Measurements from ENCODE around the gene LMNTD1.
A peak's percentile ranks its signal among the peaks of the same experiment; 100 is the strongest.
"Not testable (repeated sequence)": the region's sequence is repeated elsewhere in the genome, so short reads cannot be mapped to it uniquely, and the experiment has no call there.

The LMNTD1 gene

DNA sequence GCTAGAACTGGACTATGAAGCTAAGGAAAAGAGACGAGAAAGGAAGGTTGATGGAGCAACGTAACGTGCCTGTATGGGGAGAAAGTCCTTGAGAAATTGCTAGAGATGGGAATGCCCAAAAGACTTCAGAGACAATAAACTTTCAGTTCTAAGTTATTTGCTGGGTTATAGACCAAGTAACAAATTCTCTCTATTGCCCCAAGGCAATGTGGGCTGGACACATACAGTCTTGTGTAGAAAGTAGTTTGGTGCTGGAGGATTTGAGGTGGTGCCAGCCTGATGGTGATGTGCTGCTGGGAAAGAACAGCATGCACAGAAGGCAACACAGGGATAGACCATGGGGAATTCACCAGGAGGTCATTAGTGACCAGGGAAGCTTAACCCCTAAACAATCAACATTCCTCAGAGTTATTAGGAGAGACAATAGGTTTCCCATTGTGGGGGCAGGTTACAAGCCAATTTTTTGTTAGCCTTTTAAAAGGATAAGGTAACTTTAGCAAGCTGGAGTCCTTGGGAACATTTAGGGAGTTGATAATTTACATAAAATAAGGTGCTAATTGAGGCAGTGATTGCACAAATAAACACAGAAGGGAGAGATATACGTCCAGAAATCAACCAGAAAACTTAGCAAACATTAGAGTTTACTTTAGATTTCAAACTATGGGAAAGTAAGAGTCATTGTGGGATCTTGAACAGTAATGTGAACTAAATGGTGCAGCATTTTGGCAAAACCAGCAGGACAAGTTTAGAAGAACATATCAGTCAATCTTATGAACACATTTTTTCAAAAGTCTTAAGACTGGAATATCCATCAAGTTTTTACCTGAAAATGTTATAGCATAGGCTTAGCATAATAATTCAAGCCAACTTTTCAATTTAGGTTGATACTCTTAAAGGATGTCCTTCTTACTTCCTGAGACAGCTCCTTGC, 61.4 kb downstream of the LMNTD1 start:
- DNase-seq (ENCODE audit: low read depth) = no peak

GRCh38 chr12:25488956-25489870, 63.9 kb downstream of the LMNTD1 start:
- not testable (repeated sequence) for DNase-seq (ENCODE audit: low read depth)

DNA sequence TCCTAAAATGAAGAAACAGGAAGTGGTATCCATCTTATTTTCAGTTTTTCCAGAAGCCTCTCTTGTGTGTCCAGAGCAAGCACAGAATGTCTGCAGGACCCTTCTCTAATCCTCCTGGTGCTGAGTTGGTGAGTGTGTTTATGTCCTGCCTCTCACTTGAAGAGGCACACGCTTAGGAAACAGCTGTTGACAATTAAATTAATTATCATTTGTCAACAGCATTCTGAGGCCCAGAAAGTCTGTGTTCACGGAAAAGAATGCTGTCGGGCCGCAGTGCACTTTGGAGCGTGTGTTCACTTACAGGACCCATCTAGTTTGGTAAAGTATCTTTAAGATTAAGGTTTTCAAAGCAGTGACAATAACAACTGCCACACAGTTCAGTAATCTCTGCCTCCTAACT, 70.5 kb downstream of the LMNTD1 start:
- DNase-seq (ENCODE audit: low read depth) = no peak

DNA sequence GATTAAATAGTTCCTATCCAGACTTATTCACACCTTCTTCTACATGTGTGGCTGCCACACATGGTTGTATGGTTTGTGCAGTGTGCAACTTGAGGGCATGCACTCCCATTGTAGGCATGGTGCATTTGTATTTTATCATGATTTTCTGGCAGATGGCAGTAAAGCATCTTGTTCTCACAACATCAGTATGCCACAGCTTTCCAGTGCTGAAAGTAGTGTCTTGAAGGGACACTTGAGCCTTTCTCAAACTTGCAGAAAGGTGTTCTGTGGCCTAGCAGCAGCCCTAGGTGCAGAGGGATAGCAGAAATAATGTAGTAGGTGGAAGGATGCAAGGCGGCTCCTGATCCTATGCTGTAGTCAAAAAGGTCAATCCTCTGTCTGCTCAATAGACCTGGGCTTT, 72.9 kb downstream of the LMNTD1 start:
- DNase-seq (ENCODE audit: low read depth) = no peak

DNA sequence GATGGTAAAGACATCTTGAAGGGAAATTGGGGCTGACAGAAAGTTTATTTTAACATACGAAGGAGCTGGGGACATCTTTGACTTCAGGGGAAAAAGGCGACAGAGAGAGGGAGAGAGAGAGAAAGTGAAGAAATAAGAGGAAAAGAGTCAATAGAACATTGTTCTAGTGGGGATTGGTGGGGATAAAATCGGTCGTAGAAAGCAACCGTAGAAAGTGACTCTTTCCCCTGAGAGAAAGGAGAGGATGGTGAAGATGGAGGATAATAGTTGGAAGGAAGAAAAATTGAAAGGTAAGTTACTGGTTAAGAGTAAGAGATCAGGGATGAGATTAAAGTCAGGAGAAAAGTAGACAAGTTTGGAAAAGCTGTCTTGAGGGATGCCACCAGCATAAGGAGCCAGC, 75.9 kb downstream of the LMNTD1 start:
- no peak for DNase-seq (ENCODE audit: low read depth)

- no peak for DNase-seq (ENCODE audit: low read depth)
Measured at GRCh38 chr12:25472453-25472852, 80.6 kb downstream of the LMNTD1 start.

DNA sequence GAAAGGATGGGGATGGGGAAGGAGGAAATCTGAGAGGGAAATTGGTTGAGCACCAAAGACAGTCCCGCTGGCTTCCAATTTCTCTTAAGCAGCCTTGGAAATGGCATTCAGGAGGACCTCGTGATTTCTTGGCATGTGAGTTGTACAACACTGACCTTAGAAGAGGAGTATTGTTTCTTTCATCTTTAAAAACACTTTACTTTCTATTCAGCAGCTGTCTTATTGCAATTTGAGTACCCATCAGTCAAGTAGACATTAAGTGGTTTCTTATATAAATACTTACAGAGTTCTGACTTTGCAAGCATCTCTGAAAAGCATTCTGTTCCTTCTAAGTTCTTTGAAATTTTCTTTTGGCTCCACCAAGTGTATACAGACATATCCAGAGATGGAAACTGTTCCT, 83.2 kb downstream of the LMNTD1 start:
- DNase-seq (ENCODE audit: low read depth) = no peak

GRCh38 chr12:25469368-25469767, 83.7 kb downstream of the LMNTD1 start:
- no peak for DNase-seq (ENCODE audit: low read depth)

GRCh38 chr12:25463521-25463920, 89.6 kb downstream of the LMNTD1 start:
- DNase-seq (ENCODE audit: low read depth) = no peak

GRCh38 chr12:25463005-25463404, 90.1 kb downstream of the LMNTD1 start:
- DNase-seq (ENCODE audit: low read depth) = no peak

DNA sequence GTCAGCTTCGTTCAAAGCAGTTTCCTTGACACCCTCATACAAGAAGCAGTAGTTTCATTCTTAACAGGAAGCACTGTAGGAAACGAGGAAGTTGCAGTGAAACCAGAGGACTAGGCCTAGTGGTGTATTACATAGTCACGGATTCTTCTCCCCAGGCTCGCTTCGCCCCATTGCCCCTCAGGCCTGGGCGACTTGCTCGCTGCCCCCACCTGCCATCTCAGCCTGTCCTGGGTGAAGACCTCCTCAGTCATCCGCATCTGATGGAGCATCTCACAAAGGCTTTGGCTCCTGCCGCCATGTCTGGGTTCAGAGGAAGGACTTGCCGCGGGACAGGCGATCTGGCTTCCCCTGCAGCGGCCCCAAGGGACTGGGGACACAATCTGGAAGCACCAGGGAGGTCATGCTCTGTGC, 93.5 kb downstream of the LMNTD1 start:
- no peak for DNase-seq (ENCODE audit: low read depth)

- peak; percentile 82 for DNase-seq (ENCODE audit: low read depth)
Measured at GRCh38 chr12:25458047-25458552, 95.0 kb downstream of the LMNTD1 start.

DNA sequence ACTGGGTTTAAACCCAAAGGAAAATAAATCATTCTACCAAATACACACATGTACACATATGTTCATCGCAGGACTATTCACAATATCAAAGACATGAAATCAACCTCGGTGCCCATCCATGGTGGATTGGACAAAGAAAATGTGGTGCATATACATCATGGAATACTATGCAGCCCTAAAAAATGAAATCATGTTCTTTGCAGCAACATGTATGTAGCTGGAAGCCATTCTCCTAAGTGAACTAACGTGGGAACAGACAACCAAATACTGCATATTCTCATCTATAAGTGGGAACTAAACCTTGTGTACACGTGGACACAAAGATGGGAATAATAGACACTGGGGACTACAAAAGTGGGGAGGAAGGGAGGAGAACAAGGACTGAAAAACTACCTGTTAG, 96.6 kb downstream of the LMNTD1 start:
- no peak for DNase-seq (ENCODE audit: low read depth)

DNA sequence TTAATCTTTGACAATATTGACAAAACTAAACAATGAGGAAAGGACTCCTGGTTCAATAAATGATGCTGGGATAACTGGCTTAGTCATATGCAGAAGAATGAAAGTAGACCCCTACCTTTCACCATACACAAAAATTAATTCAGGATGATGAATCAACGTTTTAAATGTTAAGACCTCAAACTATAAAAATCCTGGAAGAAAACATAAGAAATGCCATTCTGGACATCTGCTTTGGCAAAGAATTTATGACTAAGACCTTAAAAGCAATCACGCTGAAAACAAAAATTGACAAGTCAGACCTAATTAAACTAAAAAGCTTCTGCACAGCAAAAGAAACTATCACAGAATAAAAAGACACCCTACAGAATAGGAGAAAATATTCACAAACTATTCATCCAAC, 97.4 kb downstream of the LMNTD1 start:
- DNase-seq (ENCODE audit: low read depth) = no peak

DNA sequence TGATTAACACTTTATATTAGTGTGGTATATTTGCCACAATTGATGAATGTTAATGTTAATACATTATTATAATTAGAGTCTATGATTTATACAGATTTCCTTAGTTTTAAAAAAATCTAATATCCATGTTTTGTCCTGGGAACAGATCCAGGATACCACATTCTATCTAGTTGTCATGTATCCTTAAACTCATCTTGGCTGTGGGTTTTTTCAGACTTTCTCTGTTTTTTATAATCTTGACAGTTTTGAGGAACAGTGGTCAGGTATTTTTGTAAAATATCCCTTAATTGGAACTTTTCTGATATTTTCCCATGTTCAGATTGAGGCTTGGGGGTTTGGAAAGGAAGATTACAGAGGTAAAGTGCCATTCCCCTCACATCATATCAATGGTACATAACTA, 104.1 kb downstream of the LMNTD1 start:
- no peak for DNase-seq (ENCODE audit: low read depth)

DNA sequence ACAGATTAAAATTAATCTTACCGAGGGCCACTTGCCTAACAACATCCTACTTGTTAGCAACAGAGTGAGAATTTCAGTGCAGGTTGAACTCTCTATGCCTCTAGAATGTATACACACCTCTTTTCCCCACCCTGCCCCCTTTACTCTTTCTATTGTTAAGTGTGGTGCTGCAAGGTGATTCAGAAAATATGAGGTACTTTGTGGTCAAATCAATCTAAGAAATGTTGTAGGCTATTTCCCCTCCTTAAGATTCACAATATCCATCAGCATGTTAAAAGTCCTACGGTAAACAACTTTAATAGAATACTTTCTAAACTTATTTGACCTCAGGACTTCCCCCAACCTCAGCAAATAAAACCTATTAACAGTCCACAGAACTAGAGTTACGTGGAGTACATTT, 106.0 kb downstream of the LMNTD1 start:
- DNase-seq (ENCODE audit: low read depth) = no peak

DNA sequence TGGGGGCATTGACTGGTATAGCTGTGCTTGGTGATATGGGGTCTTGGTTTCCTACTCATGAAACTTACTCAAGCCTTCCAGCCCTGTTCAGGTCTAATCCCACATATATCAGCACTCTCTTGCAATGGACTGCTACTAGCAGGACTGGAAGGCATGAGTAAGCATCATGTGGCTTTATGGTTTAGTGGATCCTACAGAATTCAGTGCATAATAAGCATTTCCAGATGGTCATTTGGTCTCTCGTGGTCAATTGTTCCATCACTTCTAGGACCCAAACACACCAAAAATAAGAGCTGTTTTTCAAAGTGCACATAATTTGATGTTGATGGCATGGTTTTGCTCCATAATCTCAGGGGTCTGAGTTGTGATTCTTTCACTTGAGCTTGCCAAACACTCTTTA, 114.4 kb downstream of the LMNTD1 start:
- peak; percentile 22 for DNase-seq (ENCODE audit: low read depth)

GRCh38 chr12:25436206-25437030, 116.7 kb downstream of the LMNTD1 start:
- DNase-seq (ENCODE audit: low read depth) = peak; percentile 28

DNA sequence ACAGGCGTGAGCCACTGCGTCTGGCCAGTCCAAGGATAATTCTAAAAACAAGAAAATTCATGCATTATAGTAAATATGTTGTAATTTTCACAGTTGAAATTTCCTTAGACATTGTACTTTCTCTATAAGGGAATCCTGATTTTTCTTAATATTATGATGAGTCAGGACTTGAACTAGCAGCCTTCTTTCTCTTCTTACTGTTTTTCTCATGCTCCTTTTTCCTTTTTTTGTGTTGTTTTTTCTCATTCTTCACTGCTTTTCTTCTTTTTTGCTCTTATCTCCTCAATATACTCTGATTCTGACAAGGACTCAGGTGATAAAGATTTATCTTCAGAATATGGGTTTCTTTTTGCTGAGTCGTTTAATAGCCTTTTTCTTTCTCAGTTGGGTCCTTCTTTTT, 117.7 kb downstream of the LMNTD1 start:
- no peak for DNase-seq (ENCODE audit: low read depth)

DNA sequence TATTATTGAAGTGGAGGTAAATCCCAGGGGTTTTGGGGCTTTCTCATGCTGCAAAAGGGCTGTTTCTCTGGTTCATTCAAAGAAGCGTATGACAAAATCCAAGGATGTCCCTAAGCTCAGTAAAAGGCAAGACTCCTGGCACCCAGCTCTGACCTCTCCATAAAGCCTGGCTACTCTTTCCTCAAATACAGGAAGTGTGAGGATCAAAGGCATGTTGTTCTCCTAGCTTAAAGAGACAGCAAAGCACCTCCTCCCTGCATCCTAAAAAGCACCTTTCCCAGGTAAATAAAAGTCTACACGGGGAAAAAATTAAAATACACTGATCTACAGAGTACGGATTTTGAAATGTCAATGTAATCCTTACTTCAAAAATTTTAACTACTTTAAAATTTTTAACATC, 118.6 kb downstream of the LMNTD1 start:
- DNase-seq (ENCODE audit: low read depth) = no peak

DNA sequence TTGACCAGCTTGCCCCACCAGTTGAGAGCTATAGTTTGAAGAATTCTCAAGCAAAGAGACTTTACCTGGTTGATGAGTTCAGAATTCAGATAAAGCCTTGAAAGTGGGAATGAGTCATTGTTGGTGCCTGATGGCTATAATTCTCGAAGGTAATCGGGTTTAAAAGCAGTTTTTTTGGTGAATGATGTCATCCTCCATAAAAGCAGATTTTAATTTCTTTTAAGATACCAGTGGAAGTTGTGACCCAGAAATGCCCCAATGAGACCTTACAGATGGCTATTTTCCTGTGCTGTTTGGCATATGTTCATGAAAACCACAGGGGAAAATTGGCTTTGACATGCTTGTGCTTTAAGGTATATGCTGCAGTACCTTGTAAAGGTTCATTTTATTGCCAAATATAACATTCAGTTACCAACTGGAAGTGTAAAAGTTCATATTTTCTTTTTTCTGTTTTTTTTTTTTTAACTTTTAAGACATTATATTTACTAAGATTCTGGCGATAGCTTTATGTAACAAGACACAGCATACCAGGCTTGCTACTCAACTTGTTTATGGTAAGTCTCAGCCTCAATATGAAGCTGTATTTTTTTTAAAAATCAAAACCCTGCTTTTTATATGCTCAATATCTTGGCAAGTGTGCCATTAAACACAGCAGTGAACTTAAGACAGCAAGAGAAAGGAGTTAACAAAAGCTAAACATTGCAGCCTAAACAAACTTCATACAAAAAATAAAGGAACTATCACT, 119.3 kb downstream of the LMNTD1 start:
- no peak for DNase-seq (ENCODE audit: low read depth)

Measured in GM04503 (cell line).